ENCODE results near the gene CHST12.

CHST12 gene

DNA sequence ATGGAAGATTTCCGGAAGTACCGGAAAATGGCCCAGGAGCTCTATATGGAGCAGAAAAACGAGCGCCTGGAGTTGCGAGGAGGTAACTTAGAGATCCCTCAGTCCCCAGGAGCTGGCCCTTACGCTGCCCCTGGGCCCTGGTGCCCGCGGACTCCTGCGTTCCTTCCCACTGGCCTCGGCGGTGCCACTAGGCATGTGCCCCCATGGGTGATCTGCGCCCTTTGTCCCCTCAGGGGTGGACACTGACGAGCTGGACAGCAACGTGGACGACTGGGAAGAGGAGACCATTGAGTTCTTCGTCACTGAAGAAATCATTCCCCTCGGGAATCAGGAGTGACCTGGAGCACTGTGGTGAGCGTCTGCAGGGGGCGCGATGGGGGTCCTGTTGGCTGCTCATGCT, 24.2 kb upstream of the CHST12 start:
- H3K27me3 ChIP-seq = no peaks in the 10 kb centered on the region
- H3K4me3 ChIP-seq = no peak overlapping the region
- no peak overlapping the region for H3K27ac ChIP-seq
- TF ChIP-seq, protein P1, sequence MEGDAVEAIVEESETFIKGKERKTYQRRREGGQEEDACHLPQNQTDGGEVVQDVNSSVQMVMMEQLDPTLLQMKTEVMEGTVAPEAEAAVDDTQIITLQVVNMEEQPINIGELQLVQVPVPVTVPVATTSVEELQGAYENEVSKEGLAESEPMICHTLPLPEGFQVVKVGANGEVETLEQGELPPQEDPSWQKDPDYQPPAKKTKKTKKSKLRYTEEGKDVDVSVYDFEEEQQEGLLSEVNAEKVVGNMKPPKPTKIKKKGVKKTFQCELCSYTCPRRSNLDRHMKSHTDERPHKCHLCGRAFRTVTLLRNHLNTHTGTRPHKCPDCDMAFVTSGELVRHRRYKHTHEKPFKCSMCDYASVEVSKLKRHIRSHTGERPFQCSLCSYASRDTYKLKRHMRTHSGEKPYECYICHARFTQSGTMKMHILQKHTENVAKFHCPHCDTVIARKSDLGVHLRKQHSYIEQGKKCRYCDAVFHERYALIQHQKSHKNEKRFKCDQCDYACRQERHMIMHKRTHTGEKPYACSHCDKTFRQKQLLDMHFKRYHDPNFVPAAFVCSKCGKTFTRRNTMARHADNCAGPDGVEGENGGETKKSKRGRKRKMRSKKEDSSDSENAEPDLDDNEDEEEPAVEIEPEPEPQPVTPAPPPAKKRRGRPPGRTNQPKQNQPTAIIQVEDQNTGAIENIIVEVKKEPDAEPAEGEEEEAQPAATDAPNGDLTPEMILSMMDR (IDR thresholded peaks at IDR 0.05) = no peak
- H3K9me3 ChIP-seq = no peaks in the 10 kb centered on the region
- DNase-seq = no peak
- H3K36me3 ChIP-seq = peaks cover 60 to 91% (median 85%) of the 10 kb centered on the region in 3 donors
- H3K4me1 ChIP-seq = no peaks in the 10 kb centered on the region
- intact Hi-C loops (cut with DNase I; ENCODE audit: low total_unique reads) = no loop called here

DNA sequence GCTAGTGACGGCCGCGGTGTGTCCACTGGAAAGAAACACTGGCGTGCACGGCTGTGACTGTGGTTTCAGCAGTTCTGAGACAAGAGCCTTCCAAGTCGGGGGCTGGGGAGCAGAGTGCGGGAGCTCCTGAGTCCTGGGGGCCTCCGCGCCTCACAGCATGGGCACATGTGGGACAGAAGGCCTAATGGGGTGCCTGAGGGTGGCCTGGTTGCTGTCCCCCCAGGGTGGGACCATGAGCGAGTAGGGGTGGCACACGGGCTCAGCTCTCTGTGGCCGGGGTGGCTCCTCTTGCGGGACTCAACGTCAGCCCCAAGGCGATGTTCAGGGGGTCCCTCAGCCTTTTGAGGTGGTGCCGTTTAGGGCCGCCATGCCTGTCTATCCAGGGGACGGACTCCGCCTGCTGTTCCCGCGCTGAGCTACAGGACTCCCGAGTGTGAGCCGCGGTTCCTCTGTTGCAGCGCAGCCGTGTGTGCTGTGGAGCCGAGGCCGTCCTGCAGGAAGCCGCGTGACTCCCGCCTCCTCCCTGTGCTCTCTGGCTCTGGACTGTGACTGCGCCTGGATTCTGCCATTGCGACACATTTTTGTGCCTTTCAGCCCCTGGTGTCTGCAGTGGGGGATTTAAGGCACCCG, 23.5 kb upstream of the CHST12 start:
- H3K9me3 ChIP-seq = no peaks in the 10 kb centered on the region
- H3K36me3 ChIP-seq = peaks cover 52 to 91% (median 77%) of the 10 kb centered on the region in 3 donors
- no peak overlapping the region for H3K27ac ChIP-seq
- H3K27me3 ChIP-seq = no peaks in the 10 kb centered on the region
- intact Hi-C loops (cut with DNase I; ENCODE audit: low total_unique reads) = no loop called here
- no peak overlapping the region for H3K4me3 ChIP-seq
- no peak for DNase-seq
- TF ChIP-seq, protein P1 (IDR thresholded peaks at IDR 0.05) = no peak
- H3K4me1 ChIP-seq = no peaks in the 10 kb centered on the region

DNA sequence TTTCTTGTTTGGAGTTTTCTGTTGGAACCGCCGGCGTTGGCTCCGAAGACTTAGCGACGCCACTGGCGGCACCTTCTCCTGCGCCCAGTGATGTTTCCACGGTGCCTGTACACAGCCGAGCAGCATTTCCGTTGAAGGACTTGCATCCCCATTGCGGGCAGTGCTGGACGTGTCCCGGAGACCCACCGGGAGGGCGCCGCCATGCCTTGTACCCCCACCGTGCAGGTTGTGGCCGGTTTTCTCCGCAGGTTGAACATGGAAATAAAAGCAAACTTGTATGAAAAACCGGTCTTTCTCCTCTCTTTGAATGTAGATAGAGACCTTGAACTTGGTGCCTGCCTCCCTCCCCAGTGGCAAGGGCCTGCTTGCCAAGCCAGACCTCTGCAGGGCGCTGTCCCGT, 22.9 kb upstream of the CHST12 start:
- intact Hi-C loops (cut with DNase I; ENCODE audit: low total_unique reads) = no loop called here
- no peak overlapping the region for H3K4me3 ChIP-seq
- no peak for DNase-seq
- TF ChIP-seq, protein P1 (IDR thresholded peaks at IDR 0.05) = no peak
- no peaks in the 10 kb centered on the region for H3K27me3 ChIP-seq
- peaks cover 47 to 87% (median 72%) of the 10 kb centered on the region in 3 donors for H3K36me3 ChIP-seq
- H3K4me1 ChIP-seq = no peaks in the 10 kb centered on the region
- no peak overlapping the region for H3K27ac ChIP-seq
- no peaks in the 10 kb centered on the region for H3K9me3 ChIP-seq

DNA sequence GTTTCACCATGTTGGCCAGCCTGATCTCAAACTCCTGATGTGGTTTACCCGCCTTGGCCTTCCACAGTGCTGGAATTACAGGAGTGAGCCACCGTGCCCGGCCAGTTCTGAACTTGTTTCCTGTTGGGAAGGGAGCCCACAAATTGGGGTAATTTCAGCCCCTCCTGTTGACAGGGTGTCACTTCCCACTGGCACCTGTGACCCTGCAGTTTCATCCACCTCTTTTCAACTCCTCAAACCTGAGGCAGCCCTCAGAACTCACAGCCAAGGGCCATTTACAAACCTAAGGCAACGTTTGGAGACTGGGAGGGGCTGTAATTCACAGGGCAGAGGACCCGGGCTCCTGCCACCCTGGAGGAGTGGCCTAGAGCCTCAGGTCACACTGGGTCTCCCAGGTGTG, 22.2 kb upstream of the CHST12 start:
- intact Hi-C loops (cut with DNase I; ENCODE audit: low total_unique reads) = no loop called here
- TF ChIP-seq, protein P1 (IDR thresholded peaks at IDR 0.05) = no peak
- Histone ChIP-seq H3K9me3 (no peaks in the 10 kb centered on the region), H3K36me3 (peaks cover 39 to 79% (median 64%) of the 10 kb centered on the region in 3 donors), H3K4me1 (no peaks in the 10 kb centered on the region), H3K27me3 (no peaks in the 10 kb centered on the region), H3K27ac (no peak overlapping the region), H3K4me3 (no peak overlapping the region)
- no peak for DNase-seq

DNA sequence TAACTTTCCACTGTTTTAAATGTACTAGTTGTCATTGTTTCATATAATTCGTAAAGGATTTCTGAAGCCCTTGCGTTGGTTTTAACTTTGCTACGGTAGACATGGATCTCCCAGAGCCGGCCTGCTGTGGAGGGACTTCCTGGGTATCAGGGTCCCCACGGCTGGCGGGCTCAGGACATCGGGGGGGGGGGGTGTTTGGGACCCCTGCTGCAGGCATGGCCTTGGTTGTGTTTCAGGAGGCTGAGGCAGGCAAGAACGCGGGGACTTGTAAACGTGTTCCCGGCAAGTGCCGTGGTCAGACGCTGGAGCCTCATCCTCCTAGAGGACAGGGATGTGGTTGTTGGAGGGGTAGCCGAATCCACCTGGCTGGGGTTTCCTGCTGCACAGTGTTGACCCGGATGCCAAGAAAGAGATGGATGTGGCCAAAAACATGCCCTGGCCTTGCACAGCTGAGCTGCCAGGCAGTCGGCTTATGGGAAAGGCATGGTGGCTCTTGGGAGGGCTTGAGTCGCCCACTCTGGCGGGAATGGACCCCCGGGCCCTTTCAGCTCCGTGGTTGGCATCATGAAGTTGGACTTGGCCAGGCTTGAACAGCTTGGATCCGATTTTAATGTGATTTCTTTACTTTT, 21.4 kb upstream of the CHST12 start:
- no peak for DNase-seq
- Histone ChIP-seq H3K9me3 (no peaks in the 10 kb centered on the region), H3K4me1 (no peaks in the 10 kb centered on the region), H3K27me3 (no peaks in the 10 kb centered on the region), H3K4me3 (no peak overlapping the region), H3K27ac (no peak overlapping the region), H3K36me3 (peaks cover 32 to 71% (median 56%) of the 10 kb centered on the region in 3 donors)
- TF ChIP-seq, protein P1 (IDR thresholded peaks at IDR 0.05) = no peak
- intact Hi-C loops (cut with DNase I; ENCODE audit: low total_unique reads) = no loop called here

Measured in tibial artery (tissue), 4 donors.